ENCODE results near the gene ZNF362.

The ZNF362 gene

GRCh38 chr1:33269621-33270020, 13.3 kb downstream of the ZNF362 start:
- DNase-seq, result no peak

DNA sequence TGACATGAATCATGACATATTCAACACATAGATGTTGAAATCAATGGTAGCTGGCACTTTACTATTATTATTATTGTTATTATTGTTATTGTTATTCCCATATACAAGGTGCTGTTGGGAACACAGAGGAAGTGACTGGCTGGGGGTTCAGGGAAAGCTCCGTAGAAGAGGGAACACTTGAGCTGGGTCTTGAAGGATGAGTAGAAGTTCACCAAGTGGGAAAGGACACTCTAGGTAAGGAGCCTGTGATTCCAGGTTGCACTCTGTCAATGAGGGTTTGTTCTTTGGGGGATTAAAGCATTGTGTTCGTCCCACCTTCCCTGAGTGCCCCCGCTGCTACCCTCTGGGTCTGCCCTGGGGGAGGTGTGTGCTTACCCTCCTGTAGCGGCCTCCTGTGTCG, 14.1 kb downstream of the ZNF362 start:
- DNase-seq, result no peak

DNA sequence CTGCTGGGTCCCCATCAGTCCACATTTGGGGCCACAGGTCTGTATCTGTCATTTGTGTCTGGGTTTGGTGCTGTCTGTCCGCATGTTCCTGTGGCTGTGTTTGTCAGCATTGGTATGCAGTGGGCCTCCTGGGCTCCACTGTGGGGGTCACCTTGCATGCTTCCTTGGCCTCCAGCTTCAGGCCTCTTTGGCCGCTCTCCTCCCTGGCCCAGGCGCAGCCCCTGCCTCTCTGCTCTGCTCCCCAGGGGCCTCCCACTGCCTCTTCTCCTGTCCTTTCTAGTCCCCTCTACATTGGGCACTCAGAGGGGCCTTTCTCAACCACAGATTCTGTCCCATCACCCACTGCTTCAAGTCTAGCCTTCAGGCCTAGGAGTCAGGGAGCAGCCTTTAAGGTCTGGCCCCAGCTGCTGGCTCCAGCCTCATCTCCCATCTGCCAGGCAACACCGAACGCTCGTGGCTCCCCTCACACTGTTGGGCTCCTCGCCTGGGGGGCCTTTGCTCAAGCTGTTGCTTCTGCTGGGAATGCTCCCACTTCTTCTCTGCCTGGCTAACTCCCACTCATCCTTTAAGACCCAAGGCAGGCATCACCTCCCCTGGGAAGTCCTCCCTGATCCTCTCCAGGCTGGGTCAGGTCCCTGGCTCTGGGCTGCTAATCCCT, 14.6 kb downstream of the ZNF362 start:
- no peak for DNase-seq

- DNase-seq, result no peak
Observed at GRCh38 chr1:33271666-33272505, 15.6 kb downstream of the ZNF362 start.

GRCh38 chr1:33272509-33272908, 16.2 kb downstream of the ZNF362 start:
- no peak for DNase-seq

GRCh38 chr1:33272930-33273329, 16.6 kb downstream of the ZNF362 start:
- no peak for DNase-seq

- DNase-seq, result no peak
Observed at GRCh38 chr1:33273406-33273805, 17.1 kb downstream of the ZNF362 start.

GRCh38 chr1:33273961-33274371, 17.7 kb downstream of the ZNF362 start:
- DNase-seq, result no peak

- DNase-seq, result no peak
Observed at GRCh38 chr1:33274446-33274845, 18.2 kb downstream of the ZNF362 start.

GRCh38 chr1:33275195-33275594, 18.9 kb downstream of the ZNF362 start:
- DNase-seq, result no peak

DNA sequence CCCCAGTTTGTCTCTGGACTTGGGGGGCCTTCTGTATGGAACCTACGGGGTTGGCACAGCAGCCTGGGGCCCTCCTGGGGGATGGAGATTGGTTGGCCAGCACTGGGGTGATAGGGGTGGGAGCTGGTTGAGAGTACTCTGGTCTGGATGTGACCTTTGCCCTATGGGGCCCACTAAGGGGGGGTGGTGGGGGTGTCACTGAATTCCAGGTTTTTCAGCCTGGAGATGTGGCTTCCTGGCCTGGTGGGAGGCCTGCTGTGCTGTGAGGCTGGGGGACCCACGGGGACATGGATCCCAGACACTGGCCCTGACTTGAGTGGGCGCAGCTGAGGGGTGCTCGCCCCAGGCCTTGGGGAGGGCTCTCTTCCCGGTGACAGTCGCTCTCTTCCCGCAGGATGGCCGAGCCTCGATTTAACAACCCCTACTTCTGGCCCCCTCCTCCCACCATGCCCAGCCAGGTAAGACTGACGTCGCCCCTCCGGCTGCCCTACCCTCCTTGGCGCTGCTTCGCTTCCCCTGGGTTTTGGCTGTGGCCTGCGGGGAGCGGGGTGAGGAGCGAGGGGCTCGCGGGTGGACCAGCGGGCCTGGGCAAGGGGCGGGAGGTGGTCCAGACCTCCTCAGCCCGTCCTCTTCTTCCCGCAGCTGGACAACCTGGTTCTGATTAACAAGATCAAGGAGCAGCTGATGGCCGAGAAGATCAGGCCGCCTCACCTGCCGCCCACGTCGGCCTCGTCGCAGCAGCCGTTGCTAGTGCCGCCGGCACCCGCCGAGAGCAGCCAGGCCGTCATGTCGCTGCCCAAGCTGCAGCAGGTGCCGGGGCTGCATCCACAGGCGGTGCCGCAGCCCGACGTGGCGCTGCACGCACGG, 19.6 kb downstream of the ZNF362 start:
- no peak for DNase-seq

DNA sequence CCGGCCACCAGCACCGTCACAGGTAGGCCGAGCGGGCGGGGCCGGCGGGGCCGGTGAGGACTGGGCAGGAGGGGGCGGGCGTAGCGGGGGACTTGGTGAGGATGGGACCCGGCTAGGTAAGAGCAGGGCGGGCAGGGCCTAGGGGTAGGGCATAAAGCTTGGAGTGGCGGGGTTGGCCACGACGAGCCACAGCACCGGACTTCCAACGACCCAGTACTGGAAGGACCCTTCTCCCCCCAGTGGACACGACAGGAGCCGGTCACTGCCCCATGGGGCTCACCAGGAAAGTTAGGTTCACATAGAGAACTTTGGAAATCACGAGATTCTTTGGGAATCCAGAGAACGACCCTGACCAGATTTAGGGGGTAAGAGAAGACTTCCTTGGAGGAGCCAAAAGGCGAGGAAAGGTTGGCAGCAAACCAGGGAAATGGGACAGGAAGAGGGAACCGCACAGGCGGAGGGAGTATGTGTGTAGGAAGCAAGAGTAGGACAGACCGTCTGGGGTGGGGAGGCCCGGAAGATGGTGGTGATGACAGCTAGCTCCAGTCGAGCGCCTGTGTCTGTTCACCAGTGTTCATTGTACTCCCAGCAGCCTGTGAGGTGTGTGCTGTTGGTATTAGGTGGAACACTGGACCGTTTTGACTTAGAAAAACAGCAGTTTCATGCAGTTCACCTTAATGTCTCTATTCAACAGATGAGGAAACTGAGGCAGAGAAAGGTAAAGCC, 20.4 kb downstream of the ZNF362 start:
- DNase-seq, result no peak

GRCh38 chr1:33277488-33278084, 21.3 kb downstream of the ZNF362 start:
- DNase-seq, result no peak

- DNase-seq, result no peak
Observed at GRCh38 chr1:33280091-33280661, 23.9 kb downstream of the ZNF362 start.

GRCh38 chr1:33281554-33282303, 25.4 kb downstream of the ZNF362 start:
- DNase-seq, result no peak

DNA sequence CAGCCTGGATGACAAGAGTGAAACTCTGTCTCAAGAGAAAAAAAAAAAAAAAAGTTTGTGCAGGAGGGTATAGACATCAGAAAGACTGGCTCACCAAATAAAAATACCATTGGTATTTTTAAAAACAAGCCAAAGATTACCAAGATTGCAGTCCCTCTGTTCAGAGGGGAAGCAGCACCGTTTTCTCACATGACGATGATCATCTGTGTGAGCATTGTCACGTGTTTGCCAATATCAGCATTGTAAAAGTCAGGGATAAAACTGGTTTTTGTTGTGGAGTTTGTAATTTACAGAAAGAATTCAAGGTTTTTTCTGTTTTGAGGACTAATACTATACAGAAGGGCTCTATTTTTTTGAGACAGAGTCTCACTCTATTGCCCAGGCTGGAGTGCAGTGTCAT, 26.5 kb downstream of the ZNF362 start:
- DNase-seq, result no peak

- DNase-seq, result no peak
Observed at GRCh38 chr1:33284049-33284448, 27.8 kb downstream of the ZNF362 start.

DNA sequence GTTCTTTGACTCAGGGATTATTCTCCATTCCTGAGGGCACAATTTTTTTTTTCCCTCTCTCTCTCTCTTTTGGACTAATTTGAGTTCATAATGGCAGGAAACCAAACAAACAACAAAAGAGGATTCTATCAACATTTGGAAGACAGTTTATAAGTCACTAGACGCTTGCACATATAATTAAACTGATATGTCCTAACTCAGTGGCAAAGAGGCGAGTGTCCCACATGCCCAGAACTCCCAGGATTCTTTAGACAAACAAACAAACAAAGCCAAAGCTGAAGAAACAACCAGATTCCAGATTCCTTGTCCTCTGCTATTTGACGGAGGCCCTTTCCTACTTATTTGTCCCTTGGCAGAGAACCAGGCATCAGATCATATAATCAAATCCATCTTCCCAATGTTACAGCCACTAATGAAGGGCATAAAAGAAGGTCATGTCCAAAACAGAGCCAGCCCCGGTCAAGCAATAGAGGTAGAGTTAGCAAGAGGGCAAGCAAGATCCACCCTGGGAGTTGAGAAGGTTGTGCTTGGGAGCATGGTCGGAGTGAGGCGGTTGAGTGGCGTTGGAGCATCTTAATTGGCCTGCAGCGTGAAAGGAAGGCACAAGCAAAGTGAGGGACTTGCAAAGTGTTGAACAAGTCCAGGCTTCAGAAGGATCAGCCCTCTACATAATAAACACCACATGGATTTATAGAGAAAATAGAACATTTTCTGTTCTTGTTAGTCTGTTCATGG, 30.3 kb downstream of the ZNF362 start:
- DNase-seq, result no peak

DNA sequence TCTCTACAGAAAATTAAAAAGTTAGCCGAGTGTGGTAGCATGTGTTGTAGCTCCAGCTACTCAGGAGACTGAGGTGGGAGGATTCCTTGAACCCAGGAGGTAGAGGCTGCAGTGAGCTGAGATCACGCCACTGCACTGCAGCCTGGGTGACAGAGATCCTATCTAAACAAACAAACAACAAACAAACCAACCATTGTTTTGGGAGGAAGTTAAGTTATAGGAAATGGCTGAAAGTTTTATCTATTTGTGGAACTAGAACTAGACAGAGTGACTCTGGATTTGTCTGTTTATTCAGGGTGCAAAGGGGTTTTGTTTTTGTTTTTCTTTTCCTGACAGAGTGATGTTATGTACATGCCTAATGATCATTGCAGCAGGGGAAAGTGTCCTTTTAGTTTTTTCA, 31.0 kb downstream of the ZNF362 start:
- DNase-seq, result no peak

Data from GDM1 (cell line).